Adrenal gland (tissue), 12 donors: ENCODE measurements around the gene VPS37D. TPM values are rescaled to one million over a fixed set of nuclear protein-coding genes. Genes with fewer than 3 reads are reported as not detected.

Experiments used
- DNase-seq, 7 donors: peaks; one replicate each; pipeline ENCODE4 v3.0.0-alpha.2; 2019 to 2020
- H3K27ac ChIP-seq, 5 donors: fragments of 200-600 bp; sonication (generic) in 4 of 5; 1 replicate in 3 of 5; 2 replicates in 2 of 5; pipeline versions ENCODE4 v1.5.1 to v1.8.0; 2016 to 2020; ENCODE audit warnings: mild to moderate bottlenecking in 1 of 5
- H3K27me3 ChIP-seq: fragments of 200-600 bp; 2 replicates; pipeline ENCODE4 v1.8.0; 2021
- H3K36me3 ChIP-seq, 2 donors: fragments of 200-600 bp; replicated peaks in 1 of 2; 1 replicate in 1 of 2; 2 replicates in 1 of 2; pipeline versions ENCODE4 v1.5.1 to v1.8.0; 2018 to 2022
- H3K4me1 ChIP-seq, 2 donors: fragments of 200-600 bp; replicated peaks in 1 of 2; 1 replicate in 1 of 2; 2 replicates in 1 of 2; pipeline versions ENCODE4 v1.5.1 to v1.8.0; 2018 to 2021
- H3K4me3 ChIP-seq, 4 donors: fragments of 200-600 bp; sonication (generic) in 3 of 4; one replicate each; pipeline ENCODE4 v1.5.1; 2016 to 2018
- H3K9me3 ChIP-seq, 3 donors: fragments of 200-600 bp; sonication (generic) in 1 of 3; replicated peaks in 1 of 3; 1 replicate in 2 of 3; 2 replicates in 1 of 3; pipeline versions ENCODE4 v1.5.1 to v1.8.0; 2016 to 2021
- POLR2A ChIP-seq, 2 donors: fragments of 450-650 bp; IDR thresholded peaks; one replicate each; pipeline ENCODE4 v1.6.1; 2017; ENCODE audit warnings: antibody characterized with exemption in 2 of 2, mild to moderate bottlenecking in 2 of 2, moderate library complexity in 1 of 2
- WGBS, 4 donors: extraction: QIAGEN DNeasy Blood & Tissue Kit in 2 of 4; methylation state at CpG; one replicate each; pipeline versions ENCODE4 v1.1.5 to v1.1.7; 2013 to 2017; 5-methylcytosine and 5-hydroxymethylcytosine counted together
- intact Hi-C, 2 donors: fragments of 100-400 bp; cut with DNase I; formaldehyde crosslinking; loops; one replicate each; pipeline versions ENCODE4 v1.14.1 to v1.15.0; 2022 to 2023
- polyA plus RNA-seq, 3 donors: library from polyadenylated mRNA; stranded (reverse); fragments of 200-250 nt in 2 of 3; fragments of 350-450 nt in 1 of 3; fragmentation: Illumina TruSeq in 1 of 3; extraction: RNeasy Lipid Tissue Mini Kit (QIAGEN cat#74804) in 1 of 3; gene quantifications; one replicate each; pipeline ENCODE4 v1.2.3, GENCODE V29; 2013 to 2014
- total RNA-seq, 9 donors: library from RNA; depleted of rRNA in 4 of 9; stranded (reverse); fragments of >200 nt in 4 of 9; fragments of 120-200 nt in 1 of 9; fragmentation: NEBNext Ultra II Directional in 1 of 9; extraction: Animal tissue kit (Norgen Biotek cat#: 25700) in 1 of 9; gene quantifications; one replicate each; pipeline versions ENCODE4 v1.1.0 to v1.2.4, GENCODE V29; 2013 to 2023
- TF ChIP-seq, protein P1 (sequence below), 6 experiments: fragments of 450-650 bp in 4 of 6; fragments of 200-600 bp in 2 of 6; sonication (generic) in 1 of 6; IDR thresholded peaks; 1 replicate in 5 of 6; 2 replicates in 1 of 6; pipeline versions ENCODE4 v1.5.1 to v1.8.0; 2016 to 2021; ENCODE audit warnings: antibody characterized with exemption in 6 of 6, mild to moderate bottlenecking in 2 of 6, moderate library complexity in 1 of 6
- donor health status: healthy with polysubstance abuse.
- donor health status: Bipolar disorder and iron deficiency.
- donor health status: DM: yes; HTN: yes; CAD: no.
- donor health status: DM: no; HTN: no; CAD: no.
- donor health status: DM: no; HTN: no; CAD: no.
- donor health status: DM: yes; HTN: yes; CAD: no.

The VPS37D gene
- total and polyA plus RNA-seq, 12 donors = 0.20 to 7.0 (median 2.0) TPM

GRCh38 chr7:73696372-73696771, 28.7 kb downstream of the VPS37D start:
- TF ChIP-seq, protein P1, sequence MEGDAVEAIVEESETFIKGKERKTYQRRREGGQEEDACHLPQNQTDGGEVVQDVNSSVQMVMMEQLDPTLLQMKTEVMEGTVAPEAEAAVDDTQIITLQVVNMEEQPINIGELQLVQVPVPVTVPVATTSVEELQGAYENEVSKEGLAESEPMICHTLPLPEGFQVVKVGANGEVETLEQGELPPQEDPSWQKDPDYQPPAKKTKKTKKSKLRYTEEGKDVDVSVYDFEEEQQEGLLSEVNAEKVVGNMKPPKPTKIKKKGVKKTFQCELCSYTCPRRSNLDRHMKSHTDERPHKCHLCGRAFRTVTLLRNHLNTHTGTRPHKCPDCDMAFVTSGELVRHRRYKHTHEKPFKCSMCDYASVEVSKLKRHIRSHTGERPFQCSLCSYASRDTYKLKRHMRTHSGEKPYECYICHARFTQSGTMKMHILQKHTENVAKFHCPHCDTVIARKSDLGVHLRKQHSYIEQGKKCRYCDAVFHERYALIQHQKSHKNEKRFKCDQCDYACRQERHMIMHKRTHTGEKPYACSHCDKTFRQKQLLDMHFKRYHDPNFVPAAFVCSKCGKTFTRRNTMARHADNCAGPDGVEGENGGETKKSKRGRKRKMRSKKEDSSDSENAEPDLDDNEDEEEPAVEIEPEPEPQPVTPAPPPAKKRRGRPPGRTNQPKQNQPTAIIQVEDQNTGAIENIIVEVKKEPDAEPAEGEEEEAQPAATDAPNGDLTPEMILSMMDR (IDR thresholded peaks at IDR 0.05) = no peak
- no peak for TF ChIP-seq POLR2A (IDR thresholded peaks at IDR 0.05)
- Histone ChIP-seq H3K36me3 (peaks cover 0 to 73% of the 10 kb centered on the region in 2 donors), H3K4me3 (no peak overlapping the region), H3K9me3 (no peaks in the 10 kb centered on the region), H3K4me1 (no peaks in the 10 kb centered on the region), H3K27ac (no peak overlapping the region), H3K27me3 (no peaks in the 10 kb centered on the region)
- no peak for DNase-seq
- WGBS, 4 donors = 83 to 89% (median 86%) methylated on average over 4 of the region's 4 CpGs
- intact Hi-C loops = no loop called here

DNA sequence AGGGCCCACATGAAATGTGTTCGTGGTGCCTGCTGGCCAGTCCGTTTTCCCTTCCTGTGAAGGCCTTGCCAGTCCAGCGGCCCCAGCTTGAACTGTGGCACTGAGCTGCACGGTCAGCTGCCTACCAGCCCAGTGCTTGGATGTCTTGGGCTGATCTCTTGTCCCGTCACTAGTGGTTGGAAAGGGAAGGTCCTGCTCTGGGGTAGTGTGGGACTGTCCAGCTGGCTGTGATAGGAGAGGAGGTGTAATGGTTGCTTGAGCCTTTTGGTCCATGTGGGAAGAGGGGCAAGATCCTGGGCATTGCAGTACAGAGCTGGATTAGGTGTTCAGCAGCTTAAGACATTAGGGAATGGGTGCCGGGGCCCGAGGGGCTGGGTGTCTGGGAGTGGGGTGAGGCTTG, 30.8 kb downstream of the VPS37D start:
- 88 to 96% (median 93%) methylated on average over 6 to 7 of the region's 7 CpGs for WGBS, 4 donors
- Histone ChIP-seq H3K9me3 (no peaks in the 10 kb centered on the region), H3K36me3 (peaks cover 0 to 57% of the 10 kb centered on the region in 2 donors), H3K27ac (no peak overlapping the region), H3K4me1 (no peaks in the 10 kb centered on the region), H3K4me3 (no peak overlapping the region), H3K27me3 (no peaks in the 10 kb centered on the region)
- DNase-seq = no peak
- intact Hi-C loops = no loop called here
- TF ChIP-seq, protein P1 (IDR thresholded peaks at IDR 0.05) = no peak
- TF ChIP-seq POLR2A (IDR thresholded peaks at IDR 0.05) = no peak

GRCh38 chr7:73699370-73700068, 31.9 kb downstream of the VPS37D start:
- no peaks in the 10 kb centered on the region for H3K9me3 ChIP-seq
- no peak overlapping the region for H3K4me3 ChIP-seq
- no peak overlapping the region for H3K27ac ChIP-seq
- peaks cover 0 to 46% of the 10 kb centered on the region in 2 donors for H3K36me3 ChIP-seq
- no peaks in the 10 kb centered on the region for H3K4me1 ChIP-seq
- DNase-seq = no peak
- TF ChIP-seq, protein P1 (IDR thresholded peaks at IDR 0.05) = no peak
- TF ChIP-seq POLR2A (IDR thresholded peaks at IDR 0.05) = no peak
- WGBS, 4 donors = 75 to 88% (median 81%) methylated on average over 10 to 15 of the region's 15 CpGs
- intact Hi-C loops = no loop called here
- no peaks in the 10 kb centered on the region for H3K27me3 ChIP-seq

GRCh38 chr7:73700069-73700423, 32.4 kb downstream of the VPS37D start:
- TF ChIP-seq, protein P1 (IDR thresholded peaks at IDR 0.05) = no peak
- TF ChIP-seq POLR2A (IDR thresholded peaks at IDR 0.05) = no peak

More at GRCh38 chr7:73700069-73700423, 32.4 kb downstream of the VPS37D start:
- intact Hi-C loops = no loop called here
- H3K9me3 ChIP-seq = no peaks in the 10 kb centered on the region
- H3K27me3 ChIP-seq = no peaks in the 10 kb centered on the region
- H3K4me3 ChIP-seq = no peak overlapping the region
- no peak overlapping the region for H3K27ac ChIP-seq
- peaks cover 0 to 42% of the 10 kb centered on the region in 2 donors for H3K36me3 ChIP-seq
- DNase-seq = no peak
- WGBS, 4 donors = 86 to 97% (median 89%) methylated on average over 6 to 14 of the region's 14 CpGs
- no peaks in the 10 kb centered on the region for H3K4me1 ChIP-seq
